Panc1 (cell line): Measurements from ENCODE around the gene RITA1.

Experiments used
- CTCF ChIP-seq: fragments of 450-650 bp; IDR thresholded peaks from 2 replicates; pipeline ENCODE4 v1.5.1; 2017; ENCODE audit warnings: mild to moderate bottlenecking
- REST ChIP-seq, 2 experiments: IDR thresholded peaks; 2 replicates each; pipeline ENCODE4 v1.6.1; 2011 to 2012; ENCODE audit warnings: low read depth in 2 of 2, control low read depth in 1 of 2, low read length in 1 of 2, mild to moderate bottlenecking in 1 of 2, moderate library complexity in 1 of 2; ENCODE audit not compliant: insufficient read depth in 1 of 2
- TCF7L2 ChIP-seq: IDR thresholded peaks from 2 replicates; pipeline ENCODE4 v1.6.1; 2011; ENCODE audit warnings: mild to moderate bottlenecking, low read depth, low read length, inconsistent platforms

- TF ChIP-seq TCF7L2, result no peak
- TF ChIP-seq CTCF, result no peak
- no peak for TF ChIP-seq REST (IDR thresholded peaks at IDR 0.05; ENCODE audit: insufficient read depth in 1 of 2, low read depth in 2 of 2, low read length in 1 of 2)
Measured at GRCh38 chr12:113236539-113237399, 51.2 kb downstream of the RITA1 start.
